Superior temporal gyrus (tissue), 1 donor: ENCODE results near the gene ATAD3B.
"Not testable (repeated sequence)": the region's sequence is repeated elsewhere in the genome, so short reads cannot be mapped to it uniquely, and the experiment has no call there.

Experiments used
- DNase-seq: peaks from one replicate; pipeline ENCODE4 v3.0.0-alpha.2; 2016; ENCODE audit errors: extremely low spot score

Gene ATAD3B

GRCh38 chr1:1432951-1433803, 38.4 kb upstream of the ATAD3B start:
- DNase-seq = peak; percentile 76

- DNase-seq = no peak
These were observed 37.8 kb upstream of the ATAD3B start for GRCh38 chr1:1433804-1434130.

- DNase-seq = peak; percentile 63
These were observed 37.3 kb upstream of the ATAD3B start for GRCh38 chr1:1434131-1434823.

DNA sequence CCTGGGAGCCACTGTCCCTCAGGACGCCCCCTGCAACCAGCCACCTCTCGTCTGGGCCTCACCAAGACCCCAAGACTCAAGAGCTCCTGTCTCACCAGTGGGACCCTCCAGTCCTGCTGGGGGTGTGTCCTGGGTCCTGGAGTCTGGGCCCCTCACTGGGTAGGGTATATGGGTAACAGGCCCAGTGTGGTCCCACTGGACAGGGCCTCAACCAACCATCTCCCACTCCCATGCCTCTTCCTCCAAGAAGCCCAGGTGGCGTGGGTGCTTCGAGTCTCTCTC, 36.8 kb upstream of the ATAD3B start:
- DNase-seq = no peak

- peak; percentile 65 for DNase-seq
These were observed 36.3 kb upstream of the ATAD3B start, which contains the start of gene VWA1 for GRCh38 chr1:1435106-1435903. Gene VWA1, plus strand, starts transcription at chr1:1435690. Its CDS starts 59 bp downstream, at chr1:1435749.

GRCh38 chr1:1435911-1436629, 35.5 kb upstream of the ATAD3B start:
- no peak for DNase-seq

DNA sequence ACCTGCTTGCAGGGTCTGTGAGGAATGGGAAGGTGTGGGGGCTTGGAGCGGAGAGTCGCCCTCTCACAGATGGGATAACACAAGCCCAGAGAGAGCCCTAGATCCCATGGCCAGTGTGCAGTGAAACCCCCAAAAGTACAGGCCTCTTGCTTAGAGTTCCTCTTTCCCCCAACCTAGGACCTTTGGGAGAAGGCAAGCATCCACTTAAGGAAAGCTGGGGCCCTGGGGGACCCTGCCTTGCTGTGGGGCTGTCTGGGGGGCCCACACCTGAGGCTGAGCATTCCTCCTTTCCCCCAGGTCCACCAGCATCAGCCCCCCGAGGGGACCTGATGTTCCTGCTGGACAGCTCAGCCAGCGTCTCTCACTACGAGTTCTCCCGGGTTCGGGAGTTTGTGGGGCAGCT, 34.9 kb upstream of the ATAD3B start:
- DNase-seq = no peak

- DNase-seq = no peak
These were observed 34.3 kb upstream of the ATAD3B start for GRCh38 chr1:1437033-1437903.

DNA sequence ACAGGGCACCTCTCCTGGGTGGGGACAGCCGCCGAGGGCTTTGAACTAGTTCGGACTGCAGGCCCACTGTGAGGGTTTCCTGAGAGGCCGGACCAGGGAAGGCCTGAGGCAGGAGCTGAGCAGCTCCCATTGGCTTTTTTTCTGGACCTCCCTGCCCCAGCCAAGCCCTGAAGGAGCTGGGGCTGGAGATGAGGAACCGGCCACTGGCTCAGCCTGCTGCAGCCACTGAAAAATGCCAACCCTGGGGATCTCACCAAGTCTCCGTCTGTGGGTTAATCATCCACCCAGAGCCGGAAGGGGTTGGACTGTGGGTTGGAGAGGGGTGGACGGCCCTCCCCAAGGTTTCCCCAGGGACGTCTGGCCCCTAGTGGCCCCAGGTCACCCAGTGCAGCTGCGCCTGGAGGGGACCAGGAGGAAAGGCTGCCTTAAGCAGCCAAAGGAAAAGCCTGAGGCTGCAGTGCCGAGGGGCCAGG, 33.6 kb upstream of the ATAD3B start:
- no peak for DNase-seq

DNA sequence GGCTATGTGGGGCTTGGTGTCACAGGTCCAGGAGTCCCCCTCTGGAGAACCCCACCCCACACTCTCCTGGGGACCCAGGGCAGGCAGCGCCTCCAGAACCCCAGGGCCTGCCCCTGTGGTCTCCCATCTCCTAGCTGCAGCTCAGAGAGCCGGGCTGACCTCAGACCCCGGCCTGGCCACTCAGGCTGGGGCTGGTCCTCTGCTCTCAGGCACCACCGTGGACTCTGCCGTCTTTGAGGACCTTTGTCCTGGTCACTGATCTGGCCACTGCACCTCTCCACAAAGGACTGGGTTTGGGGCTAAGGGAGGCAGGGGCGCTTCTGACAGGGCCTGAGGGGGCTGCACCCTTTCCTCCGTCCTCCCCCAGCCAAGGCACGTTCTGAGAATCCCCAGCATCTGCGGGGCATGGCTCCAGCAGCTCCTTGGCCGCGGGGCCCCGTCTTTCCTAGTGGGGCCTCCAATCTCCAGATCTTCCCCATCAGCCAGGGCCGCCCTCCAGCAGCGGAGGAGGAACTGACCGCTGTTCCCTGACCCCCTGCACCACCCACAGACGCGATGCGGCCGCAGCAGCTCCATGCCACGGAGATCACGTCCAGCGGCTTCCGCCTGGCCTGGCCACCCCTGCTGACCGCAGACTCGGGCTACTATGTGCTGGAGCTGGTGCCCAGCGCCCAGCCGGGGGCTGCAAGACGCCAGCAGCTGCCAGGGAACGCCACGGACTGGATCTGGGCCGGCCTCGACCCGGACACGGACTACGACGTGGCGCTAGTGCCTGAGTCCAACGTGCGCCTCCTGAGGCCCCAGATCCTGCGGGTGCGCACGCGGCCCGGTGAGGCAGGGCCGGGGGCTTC, 32.8 kb upstream of the ATAD3B start:
- no peak for DNase-seq

DNA sequence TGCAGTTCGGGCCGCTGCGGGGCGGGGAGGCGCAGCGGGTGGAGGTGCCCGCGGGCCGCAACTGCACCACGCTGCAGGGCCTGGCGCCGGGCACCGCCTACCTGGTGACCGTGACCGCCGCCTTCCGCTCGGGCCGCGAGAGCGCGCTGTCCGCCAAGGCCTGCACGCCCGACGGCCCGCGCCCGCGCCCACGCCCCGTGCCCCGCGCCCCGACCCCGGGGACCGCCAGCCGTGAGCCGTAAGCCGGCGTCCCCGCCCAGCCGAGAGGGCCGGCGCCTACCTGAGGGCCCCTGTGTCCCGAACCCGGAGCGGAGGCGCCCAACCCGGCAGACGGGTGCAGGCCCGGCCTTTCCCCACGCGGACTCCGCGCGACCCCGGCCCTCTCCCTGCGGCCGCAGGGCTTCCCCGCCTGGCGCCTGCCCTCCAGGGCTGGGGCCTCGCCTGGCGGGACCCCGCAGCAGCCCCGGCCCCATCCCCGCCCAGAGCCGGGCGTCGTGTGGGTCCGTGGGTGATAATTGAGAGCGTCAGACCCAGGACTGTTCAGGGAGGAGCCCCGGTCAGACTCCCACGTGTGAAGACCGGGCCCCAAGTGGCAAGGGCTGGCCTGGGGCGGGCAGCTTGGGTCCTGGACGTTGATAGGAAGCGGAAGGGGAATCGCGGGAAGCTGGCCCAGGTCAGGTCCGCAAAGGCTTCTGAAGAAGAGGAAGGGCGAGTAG, 31.9 kb upstream of the ATAD3B start:
- no peak for DNase-seq

GRCh38 chr1:1440262-1441001, 31.1 kb upstream of the ATAD3B start:
- DNase-seq = no peak

GRCh38 chr1:1441002-1441888, 30.3 kb upstream of the ATAD3B start:
- DNase-seq = peak; percentile 64

- no peak for DNase-seq
These were observed 29.3 kb upstream of the ATAD3B start for GRCh38 chr1:1442069-1442770.

GRCh38 chr1:1446631-1447030, 24.9 kb upstream of the ATAD3B start:
- not testable (repeated sequence) for DNase-seq

GRCh38 chr1:1449099-1449739, 22.3 kb upstream of the ATAD3B start, which contains the start of gene ATAD3C:
Gene ATAD3C, plus strand, starts transcription at chr1:1449689. Its CDS starts 995 bp downstream, at chr1:1450684.
- DNase-seq = no peak
